Measurements from ENCODE around the gene MAPK14.
"Not testable (repeated sequence)": the region's sequence is repeated elsewhere in the genome, so short reads cannot be mapped to it uniquely, and the experiment has no call there.

MAPK14 gene

GRCh38 chr6:36128073-36128472, 100.5 kb downstream of the MAPK14 start:
- no peak overlapping the region for H3K4me3 ChIP-seq (ENCODE audit: low read depth, low read length)
- no peak for DNase-seq (ENCODE audit: low read depth)
- TF ChIP-seq CTCF (IDR thresholded peaks at IDR 0.05; ENCODE audit: insufficient read depth, low read depth, low read length, missing control alignments) = no peak

- no peak overlapping the region for H3K4me3 ChIP-seq (ENCODE audit: low read depth, low read length)
- TF ChIP-seq CTCF (IDR thresholded peaks at IDR 0.05; ENCODE audit: insufficient read depth, low read depth, low read length, missing control alignments) = no peak
- DNase-seq (ENCODE audit: low read depth) = no peak
Measured at GRCh38 chr6:36128793-36129192, 101.2 kb downstream of the MAPK14 start.

GRCh38 chr6:36129334-36129733, 101.7 kb downstream of the MAPK14 start:
- not testable (repeated sequence) for H3K4me3 ChIP-seq (ENCODE audit: low read depth, low read length); DNase-seq (ENCODE audit: low read depth)

- no peak for DNase-seq (ENCODE audit: low read depth)
- TF ChIP-seq CTCF (IDR thresholded peaks at IDR 0.05; ENCODE audit: insufficient read depth, low read depth, low read length, missing control alignments) = no peak
- peak within 1 kb of the TSS; percentile 19 for H3K4me3 ChIP-seq (ENCODE audit: low read depth, low read length)
Measured at GRCh38 chr6:36129941-36130666, 102.5 kb downstream of the MAPK14 start, which contains the start of gene MAPK13. Gene MAPK13, plus strand, starts transcription at chr6:36130513. Its CDS starts 70 bp downstream, at chr6:36130583.

- peak overlapping the region; percentile 19 for H3K4me3 ChIP-seq (ENCODE audit: low read depth, low read length)
- TF ChIP-seq CTCF (IDR thresholded peaks at IDR 0.05; ENCODE audit: insufficient read depth, low read depth, low read length, missing control alignments) = no peak
- peak; percentile 35 for DNase-seq (ENCODE audit: low read depth)
Measured at GRCh38 chr6:36130667-36131510, 103.3 kb downstream of the MAPK14 start.

GRCh38 chr6:36131511-36132245, 104.1 kb downstream of the MAPK14 start:
- peak overlapping the region; percentile 19 for H3K4me3 ChIP-seq (ENCODE audit: low read depth, low read length)
- TF ChIP-seq CTCF (IDR thresholded peaks at IDR 0.05; ENCODE audit: insufficient read depth, low read depth, low read length, missing control alignments) = no peak
- peak; percentile 93 for DNase-seq (ENCODE audit: low read depth)
